ENCODE results near the gene USP25. TPM values are rescaled to one million over a fixed set of nuclear protein-coding genes. Genes with fewer than 3 reads are reported as not detected.

The USP25 gene
- total RNA-seq, 1 experiment from 2014 or later = 26.0 TPM

DNA sequence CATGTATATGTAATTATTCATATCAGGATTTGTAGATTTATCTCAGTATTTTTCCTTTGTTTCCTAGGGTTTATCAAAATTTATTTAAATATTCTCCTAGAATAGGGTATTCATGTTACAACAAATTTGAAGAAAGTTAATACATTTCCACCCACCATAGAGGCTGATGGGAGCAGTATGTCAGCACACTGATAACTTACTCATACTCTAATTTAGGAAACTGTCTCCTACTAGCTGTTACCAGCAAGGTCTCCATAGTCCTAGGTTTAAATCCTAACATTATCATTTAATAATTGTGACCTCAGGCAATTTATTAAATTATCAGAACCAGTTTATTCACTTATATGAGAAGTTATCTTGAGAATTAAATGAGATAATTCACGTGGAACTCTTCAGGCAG is 127.0 kb downstream of the USP25 start:
- POLR2A ChIA-PET (ENCODE audit: unreplicated experiment) = no interaction called here

DNA sequence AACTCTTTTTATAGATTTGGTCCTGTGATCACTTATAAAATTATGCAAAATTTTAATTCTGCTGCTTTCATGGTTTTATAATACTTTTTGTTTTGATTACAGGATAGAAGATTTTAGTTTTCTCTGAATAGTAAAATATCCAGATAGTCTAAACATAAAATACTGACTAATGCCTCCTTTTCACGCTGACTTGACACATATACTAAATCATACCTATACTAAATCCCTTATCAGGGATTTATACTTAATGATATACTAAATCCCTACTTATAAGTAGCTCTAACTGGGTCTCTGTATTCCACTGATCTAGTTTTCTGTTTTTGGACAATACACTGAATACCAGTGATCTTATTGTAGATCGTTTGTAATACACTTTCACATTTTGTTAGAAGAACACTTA is 128.0 kb downstream of the USP25 start:
- no peak overlapping the region for H3K4me2 ChIP-seq
- H3K27me3 ChIP-seq (ENCODE audit: insufficient read depth, low read depth) = no peaks in the 10 kb centered on the region
- H4K20me1 ChIP-seq (ENCODE audit: insufficient read depth) = no peaks in the 10 kb centered on the region
- TF ChIP-seq EZH2 (IDR thresholded peaks at IDR 0.05; ENCODE audit: low read depth) = no peak
- H3K9me3 ChIP-seq (ENCODE audit: insufficient read depth, low read depth) = no peaks in the 10 kb centered on the region
- no peaks in the 10 kb centered on the region for H3K36me3 ChIP-seq (ENCODE audit: low read depth)
- intact Hi-C loops (cut with micrococcal nuclease; ENCODE audit: unreplicated experiment) = no loop called here
- ChIA-PET CTCF (no interaction called here), POLR2A (ENCODE audit: unreplicated experiment) (no interaction called here)
- H3K4me1 ChIP-seq (replicated peaks; ENCODE audit: insufficient read depth) = no peaks in the 10 kb centered on the region
- DNase-seq = no peak
- H3K27ac ChIP-seq = no peak overlapping the region
- no peaks in the 10 kb centered on the region; the same call in 1 of the 2 replicates for H3K79me2 ChIP-seq (ENCODE audit: low read depth)
- H3F3A ChIP-seq (ENCODE audit: insufficient read depth, low read depth) = no peaks in the 10 kb centered on the region; the same call in 1 of the 2 replicates
- no peak overlapping the region for H3K4me3 ChIP-seq
- BruUV-seq (replicated peaks) = no TSS peak
- H3K9me2 ChIP-seq (ENCODE audit: insufficient read depth) = no peaks in the 10 kb centered on the region
- no peak overlapping the region for H2AFZ ChIP-seq

More for the DNA sequence above, 127.0 kb downstream of the USP25 start:
- H4K20me1 ChIP-seq (ENCODE audit: insufficient read depth) = no peaks in the 10 kb centered on the region
- H3K4me2 ChIP-seq = no peak overlapping the region
- H3K36me3 ChIP-seq (ENCODE audit: low read depth) = no peaks in the 10 kb centered on the region
- no peak overlapping the region for H3K27ac ChIP-seq
- intact Hi-C loops (cut with micrococcal nuclease; ENCODE audit: unreplicated experiment) = no loop called here
- H2AFZ ChIP-seq = no peak overlapping the region
- H3K27me3 ChIP-seq (ENCODE audit: insufficient read depth, low read depth) = no peaks in the 10 kb centered on the region
- DNase-seq = no peak
- no peaks in the 10 kb centered on the region for H3K9me3 ChIP-seq (ENCODE audit: insufficient read depth, low read depth)
- H3K79me2 ChIP-seq (ENCODE audit: low read depth) = no peaks in the 10 kb centered on the region; the same call in 1 of the 2 replicates
- TF ChIP-seq EZH2 (IDR thresholded peaks at IDR 0.05; ENCODE audit: low read depth) = no peak
- TF ChIP-seq, protein P1, sequence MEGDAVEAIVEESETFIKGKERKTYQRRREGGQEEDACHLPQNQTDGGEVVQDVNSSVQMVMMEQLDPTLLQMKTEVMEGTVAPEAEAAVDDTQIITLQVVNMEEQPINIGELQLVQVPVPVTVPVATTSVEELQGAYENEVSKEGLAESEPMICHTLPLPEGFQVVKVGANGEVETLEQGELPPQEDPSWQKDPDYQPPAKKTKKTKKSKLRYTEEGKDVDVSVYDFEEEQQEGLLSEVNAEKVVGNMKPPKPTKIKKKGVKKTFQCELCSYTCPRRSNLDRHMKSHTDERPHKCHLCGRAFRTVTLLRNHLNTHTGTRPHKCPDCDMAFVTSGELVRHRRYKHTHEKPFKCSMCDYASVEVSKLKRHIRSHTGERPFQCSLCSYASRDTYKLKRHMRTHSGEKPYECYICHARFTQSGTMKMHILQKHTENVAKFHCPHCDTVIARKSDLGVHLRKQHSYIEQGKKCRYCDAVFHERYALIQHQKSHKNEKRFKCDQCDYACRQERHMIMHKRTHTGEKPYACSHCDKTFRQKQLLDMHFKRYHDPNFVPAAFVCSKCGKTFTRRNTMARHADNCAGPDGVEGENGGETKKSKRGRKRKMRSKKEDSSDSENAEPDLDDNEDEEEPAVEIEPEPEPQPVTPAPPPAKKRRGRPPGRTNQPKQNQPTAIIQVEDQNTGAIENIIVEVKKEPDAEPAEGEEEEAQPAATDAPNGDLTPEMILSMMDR (conservative IDR thresholded peaks at IDR 0.05) = no peak
- no TSS peak for BruUV-seq (replicated peaks)
- H3K4me3 ChIP-seq = no peak overlapping the region
- no peaks in the 10 kb centered on the region for H3K9me2 ChIP-seq (ENCODE audit: insufficient read depth)
- H3F3A ChIP-seq (ENCODE audit: insufficient read depth, low read depth) = peaks cover 3% of the 10 kb centered on the region; the same call in 1 of the 2 replicates
- no peaks in the 10 kb centered on the region for H3K4me1 ChIP-seq (replicated peaks; ENCODE audit: insufficient read depth)
- CTCF ChIA-PET = no interaction called here

DNA sequence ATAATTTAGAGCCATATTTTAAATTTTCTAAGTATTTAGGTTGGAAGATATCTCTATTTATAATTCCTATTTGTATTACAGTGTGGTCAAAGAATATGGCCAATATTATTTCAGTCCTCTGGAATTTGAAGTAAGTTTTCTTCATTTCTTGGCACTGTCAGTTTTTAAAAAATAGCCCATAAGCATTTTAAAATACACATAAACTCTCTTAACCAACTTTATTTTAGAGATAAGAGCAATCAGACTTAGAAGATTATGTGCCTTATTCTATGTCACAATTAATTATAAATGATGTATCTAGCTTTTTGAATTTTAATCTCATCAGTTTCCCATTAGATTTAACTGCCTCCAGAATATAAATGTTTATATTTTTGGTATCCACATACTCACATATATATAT is 130.8 kb downstream of the USP25 start:
- DNase-seq = no peak
- ChIA-PET POLR2A (ENCODE audit: unreplicated experiment) (no interaction called here), CTCF (no interaction called here)
- H3K9me2 ChIP-seq (ENCODE audit: insufficient read depth) = no peaks in the 10 kb centered on the region
- no peak overlapping the region for H2AFZ ChIP-seq
- no peak overlapping the region for H3K27ac ChIP-seq
- TF ChIP-seq, protein P1 (conservative IDR thresholded peaks at IDR 0.05) = no peak
- no peak for TF ChIP-seq EZH2 (IDR thresholded peaks at IDR 0.05; ENCODE audit: low read depth)
- H3K79me2 ChIP-seq (ENCODE audit: low read depth) = no peaks in the 10 kb centered on the region
- H3K4me2 ChIP-seq = no peak overlapping the region
- H3K9me3 ChIP-seq (ENCODE audit: insufficient read depth, low read depth) = no peaks in the 10 kb centered on the region
- H4K20me1 ChIP-seq (ENCODE audit: insufficient read depth) = no peaks in the 10 kb centered on the region
- no peaks in the 10 kb centered on the region for H3K4me1 ChIP-seq (replicated peaks; ENCODE audit: insufficient read depth)
- no peaks in the 10 kb centered on the region for H3K27me3 ChIP-seq (ENCODE audit: insufficient read depth, low read depth)
- no peaks in the 10 kb centered on the region; the same call in 1 of the 2 replicates for H3F3A ChIP-seq (ENCODE audit: insufficient read depth, low read depth)
- no TSS peak for BruUV-seq (replicated peaks)
- intact Hi-C loops (cut with micrococcal nuclease; ENCODE audit: unreplicated experiment) = no loop called here
- no peak overlapping the region for H3K4me3 ChIP-seq
- no peaks in the 10 kb centered on the region for H3K36me3 ChIP-seq (ENCODE audit: low read depth)

DNA sequence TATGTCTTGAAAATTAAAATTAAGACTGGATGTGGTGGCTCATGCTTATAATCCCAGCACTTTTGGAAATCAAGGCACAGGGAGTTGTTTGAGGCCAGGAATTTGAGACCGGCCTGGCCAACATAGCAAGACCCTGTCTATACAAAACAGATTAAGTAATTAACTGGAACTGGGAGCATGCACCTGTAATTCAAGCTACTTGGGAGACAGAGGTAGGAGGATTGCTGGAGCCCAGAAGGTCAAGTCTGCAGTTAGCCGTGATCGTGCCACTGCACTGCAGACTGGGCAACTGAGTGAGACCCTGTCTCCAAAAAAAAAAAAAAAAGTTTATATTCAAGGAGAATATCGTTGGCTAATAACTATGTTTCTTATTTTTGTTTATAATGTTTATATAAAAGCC is 139.2 kb downstream of the USP25 start:
- Histone ChIP-seq H3K27ac (no peak overlapping the region), H3K9me3 (ENCODE audit: insufficient read depth, low read depth) (no peaks in the 10 kb centered on the region), H3K9me2 (ENCODE audit: insufficient read depth) (no peaks in the 10 kb centered on the region), H3K36me3 (ENCODE audit: low read depth) (no peaks in the 10 kb centered on the region; the same call in 1 of the 2 replicates), H3K27me3 (ENCODE audit: insufficient read depth, low read depth) (no peaks in the 10 kb centered on the region), H3K4me2 (no peak overlapping the region), H3F3A (ENCODE audit: insufficient read depth, low read depth) (no peaks in the 10 kb centered on the region; the same call in 1 of the 2 replicates), H3K79me2 (ENCODE audit: low read depth) (no peaks in the 10 kb centered on the region), H3K4me1 (replicated peaks; ENCODE audit: insufficient read depth) (no peaks in the 10 kb centered on the region), H2AFZ (no peak overlapping the region), H4K20me1 (ENCODE audit: insufficient read depth) (no peaks in the 10 kb centered on the region; the same call in 1 of the 2 replicates), H3K4me3 (no peak overlapping the region)
- POLR2A ChIA-PET (ENCODE audit: unreplicated experiment) = no interaction called here
- intact Hi-C loops (cut with micrococcal nuclease; ENCODE audit: unreplicated experiment) = no loop called here
- DNase-seq = no peak
- TF ChIP-seq, protein P1 (conservative IDR thresholded peaks at IDR 0.05) = no peak
- TF ChIP-seq EZH2 (IDR thresholded peaks at IDR 0.05; ENCODE audit: low read depth) = no peak
- no TSS peak for BruUV-seq (replicated peaks)
- CTCF ChIA-PET = no interaction called here

Measured in PC-9 (cell line).